ENCODE measurements around the gene NOTUM. TPM values are rescaled to one million over a fixed set of nuclear protein-coding genes. Genes with fewer than 3 reads are reported as not detected.
A peak's percentile ranks its signal among the peaks of the same experiment; 100 is the strongest.

NOTUM gene
- total and polyA plus RNA-seq, 9 donors = 0.05 to 0.36 (median 0.22) TPM; not detected in 5

DNA sequence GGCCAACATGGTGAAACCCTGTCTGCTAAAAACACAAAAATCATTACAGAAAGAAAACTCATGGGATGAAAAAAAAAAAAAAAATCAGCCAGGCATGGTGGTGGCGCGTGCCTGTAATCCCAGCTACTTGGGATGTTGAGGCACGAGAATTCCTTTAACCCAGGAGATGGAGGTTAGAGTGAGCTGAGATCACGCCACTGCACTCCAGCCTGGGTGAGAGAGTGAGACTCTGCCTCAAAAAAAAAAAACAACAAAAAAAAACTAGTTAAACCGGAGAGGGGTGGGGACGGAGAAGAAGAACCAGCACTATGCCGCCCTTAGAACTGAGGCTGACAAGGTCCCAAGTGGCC is 7.4 kb upstream of the NOTUM start:
- intact Hi-C loops (cut with DNase I) = no loop called here
- TF ChIP-seq EP300 (IDR thresholded peaks at IDR 0.05) (no peak), POLR2A (IDR thresholded peaks at IDR 0.05) (no peak)
- TF ChIP-seq, protein P1, sequence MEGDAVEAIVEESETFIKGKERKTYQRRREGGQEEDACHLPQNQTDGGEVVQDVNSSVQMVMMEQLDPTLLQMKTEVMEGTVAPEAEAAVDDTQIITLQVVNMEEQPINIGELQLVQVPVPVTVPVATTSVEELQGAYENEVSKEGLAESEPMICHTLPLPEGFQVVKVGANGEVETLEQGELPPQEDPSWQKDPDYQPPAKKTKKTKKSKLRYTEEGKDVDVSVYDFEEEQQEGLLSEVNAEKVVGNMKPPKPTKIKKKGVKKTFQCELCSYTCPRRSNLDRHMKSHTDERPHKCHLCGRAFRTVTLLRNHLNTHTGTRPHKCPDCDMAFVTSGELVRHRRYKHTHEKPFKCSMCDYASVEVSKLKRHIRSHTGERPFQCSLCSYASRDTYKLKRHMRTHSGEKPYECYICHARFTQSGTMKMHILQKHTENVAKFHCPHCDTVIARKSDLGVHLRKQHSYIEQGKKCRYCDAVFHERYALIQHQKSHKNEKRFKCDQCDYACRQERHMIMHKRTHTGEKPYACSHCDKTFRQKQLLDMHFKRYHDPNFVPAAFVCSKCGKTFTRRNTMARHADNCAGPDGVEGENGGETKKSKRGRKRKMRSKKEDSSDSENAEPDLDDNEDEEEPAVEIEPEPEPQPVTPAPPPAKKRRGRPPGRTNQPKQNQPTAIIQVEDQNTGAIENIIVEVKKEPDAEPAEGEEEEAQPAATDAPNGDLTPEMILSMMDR (IDR thresholded peaks at IDR 0.05) = no peak
- H3K27me3 ChIP-seq = no peaks in the 10 kb centered on the region
- no peak overlapping the region for H3K27ac ChIP-seq
- DNase-seq = no peak
- H3K36me3 ChIP-seq = no peaks in the 10 kb centered on the region
- 59 to 73% (median 73%) methylated on average over 7 of the region's 7 CpGs for WGBS, 3 donors
- H3K4me1 ChIP-seq (ENCODE audit: insufficient read depth) = peaks cover 13% of the 10 kb centered on the region
- H3K4me3 ChIP-seq = no peak overlapping the region
- H3K9me3 ChIP-seq = no peaks in the 10 kb centered on the region

DNA sequence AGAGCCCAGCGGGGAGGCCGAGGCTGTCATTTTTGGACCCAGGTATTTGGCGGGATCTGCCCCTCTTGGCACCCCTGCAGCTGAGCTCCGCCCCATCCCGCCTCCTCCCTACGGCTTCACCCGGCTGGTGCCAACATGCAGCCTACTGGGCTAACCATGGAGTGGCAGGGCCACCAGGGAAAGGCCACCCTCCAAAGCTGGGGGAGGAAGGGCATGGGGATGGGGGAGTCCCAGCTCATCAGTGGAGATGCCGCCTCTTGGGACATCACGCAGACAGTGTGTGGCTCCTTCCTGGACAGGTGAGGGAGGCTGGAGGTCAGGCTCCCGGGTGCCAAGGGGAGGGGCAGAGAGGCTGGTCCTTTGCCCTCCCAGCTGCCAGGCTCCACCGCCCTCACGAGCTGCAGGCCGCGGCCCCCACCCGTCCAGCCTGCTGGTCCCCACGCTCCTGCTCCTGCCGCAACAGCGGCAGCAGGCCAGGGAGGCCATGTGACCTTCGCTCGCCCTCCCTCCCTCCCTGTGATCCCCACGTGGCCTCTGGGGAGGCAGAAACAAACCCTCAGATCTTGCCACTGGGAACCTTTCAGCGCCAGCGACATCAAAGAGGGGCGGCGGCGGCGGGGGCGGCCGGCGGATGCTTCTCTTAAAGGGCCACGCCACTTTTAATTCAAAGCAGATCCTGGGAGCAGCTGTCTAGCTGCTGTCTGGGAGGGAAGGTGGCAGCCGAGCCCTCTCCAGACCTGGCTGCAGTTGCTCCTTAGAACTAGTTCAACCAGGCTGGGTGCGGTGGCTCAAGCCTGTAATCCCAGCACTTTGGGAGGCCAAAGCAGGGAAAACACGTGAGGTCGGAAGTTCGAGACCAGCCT is 6.8 kb upstream of the NOTUM start:
- H3K27ac ChIP-seq = no peak overlapping the region
- TF ChIP-seq POLR2A (IDR thresholded peaks at IDR 0.05) (no peak), EP300 (IDR thresholded peaks at IDR 0.05) (no peak)
- TF ChIP-seq, protein P1 (IDR thresholded peaks at IDR 0.05) = no peak
- no peaks in the 10 kb centered on the region for H3K36me3 ChIP-seq
- no peaks in the 10 kb centered on the region for H3K27me3 ChIP-seq
- intact Hi-C loops (cut with DNase I) = no loop called here
- DNase-seq = peak; percentile 61 to 81 (median 77)
- WGBS, 3 donors = 9 to 16% (median 11%) methylated on average over 28 to 36 of the region's 36 CpGs
- no peak overlapping the region for H3K4me3 ChIP-seq
- peaks cover 13% of the 10 kb centered on the region for H3K4me1 ChIP-seq (ENCODE audit: insufficient read depth)
- no peaks in the 10 kb centered on the region for H3K9me3 ChIP-seq

DNA sequence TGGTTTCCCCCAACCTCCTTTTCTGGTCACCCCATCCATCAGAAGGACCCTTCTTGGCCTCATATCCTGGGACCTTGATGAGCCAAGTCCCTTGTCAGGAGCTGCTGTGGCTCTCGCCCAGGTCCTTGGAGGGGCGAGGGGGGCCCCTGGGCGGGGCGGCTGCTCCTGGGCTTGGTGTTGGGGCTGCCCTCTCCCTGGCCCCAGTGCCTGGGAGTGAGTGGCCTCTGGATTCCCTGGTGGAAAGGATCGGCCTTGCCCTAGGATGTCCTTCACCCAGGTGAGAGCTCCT is 6.2 kb upstream of the NOTUM start:
- Histone ChIP-seq H3K4me1 (ENCODE audit: insufficient read depth) (peaks cover 13% of the 10 kb centered on the region), H3K27me3 (no peaks in the 10 kb centered on the region), H3K27ac (no peak overlapping the region), H3K36me3 (no peaks in the 10 kb centered on the region), H3K4me3 (no peak overlapping the region), H3K9me3 (no peaks in the 10 kb centered on the region)
- 20 to 27% (median 27%) methylated on average over 3 to 5 of the region's 5 CpGs for WGBS, 3 donors
- TF ChIP-seq POLR2A (IDR thresholded peaks at IDR 0.05) (no peak), EP300 (IDR thresholded peaks at IDR 0.05) (no peak)
- TF ChIP-seq, protein P1 (IDR thresholded peaks at IDR 0.05) = no peak
- DNase-seq = peak in 1 of 5 donors; percentile 46
- intact Hi-C loops (cut with DNase I) = no loop called here

DNA sequence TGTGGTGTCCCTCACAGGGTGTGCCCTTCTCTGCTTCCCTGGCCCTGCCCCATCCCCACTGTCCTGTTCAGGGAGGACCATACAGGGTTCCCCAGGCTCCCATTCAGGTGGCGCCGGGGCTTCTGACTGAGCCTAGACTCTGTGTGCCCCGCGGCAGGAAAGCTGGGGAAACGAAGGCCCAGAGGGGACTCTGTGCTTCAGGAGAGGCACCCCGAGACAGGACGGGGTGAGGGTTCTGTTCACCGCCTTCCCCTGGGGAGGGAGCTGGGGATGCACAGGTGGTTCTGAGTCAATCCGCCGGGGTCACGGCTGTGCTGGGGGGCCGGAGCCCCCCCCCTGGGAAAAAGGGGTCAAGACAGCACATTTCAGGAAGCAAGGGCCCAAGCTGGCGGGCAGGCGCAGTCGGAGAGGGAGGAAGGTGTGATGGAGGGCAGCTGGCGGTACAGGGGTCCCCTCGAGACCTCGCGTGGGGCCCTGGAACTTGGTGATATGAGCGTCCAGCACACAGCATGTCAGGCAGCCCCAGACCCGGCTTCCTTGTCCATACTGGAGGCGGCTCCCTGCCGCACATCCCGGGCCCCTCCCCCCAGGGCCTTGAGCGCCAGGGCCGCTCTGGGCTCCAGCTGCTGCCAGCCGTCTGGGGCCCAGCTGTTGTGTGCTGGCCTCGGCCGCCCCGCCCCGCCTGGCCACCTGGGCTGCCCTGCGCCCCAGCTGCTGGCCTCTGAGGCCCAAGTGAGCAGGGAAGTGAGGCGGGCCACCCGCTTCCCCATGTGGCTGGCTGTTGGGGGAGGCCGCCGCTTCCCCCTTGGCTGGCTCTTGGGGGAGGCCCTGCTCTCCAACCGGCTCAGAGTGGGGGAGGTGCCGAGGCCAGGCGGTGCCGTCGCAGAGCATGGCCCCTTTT is 5.6 kb upstream of the NOTUM start:
- intact Hi-C loops (cut with DNase I) = no loop called here
- H3K9me3 ChIP-seq = no peaks in the 10 kb centered on the region
- H3K27ac ChIP-seq = no peak overlapping the region
- no peak for TF ChIP-seq POLR2A (IDR thresholded peaks at IDR 0.05)
- no peak for TF ChIP-seq EP300 (IDR thresholded peaks at IDR 0.05)
- peaks cover 5% of the 10 kb centered on the region for H3K27me3 ChIP-seq
- no peaks in the 10 kb centered on the region for H3K36me3 ChIP-seq
- no peak overlapping the region for H3K4me3 ChIP-seq
- DNase-seq = peak; percentile 51 to 87 (median 75)
- peaks cover 13% of the 10 kb centered on the region for H3K4me1 ChIP-seq (ENCODE audit: insufficient read depth)
- WGBS, 3 donors = 18 to 49% (median 33%) methylated on average over 26 to 41 of the region's 41 CpGs

All from ovary (tissue), 9 donors.